HCT116 (cell line): ENCODE measurements around the gene SRRM1. TPM values are rescaled to one million over a fixed set of nuclear protein-coding genes. Genes with fewer than 3 reads are reported as not detected.
A peak's percentile ranks its signal among the peaks of the same experiment; 100 is the strongest.

ENCODE experiments used
- ATAC-seq: fragments of 200-7000 bp; cut with Tn5 transposase; 2 replicates; pipeline ENCODE4 v1.9.1; 2020; ENCODE audit warnings: mild to moderate bottlenecking, moderate library complexity
- BruUV-seq: library from RNA; stranded (reverse); fragments of 400-500 nt; replicated peaks from 2 replicates; lab custom pipeline; 2021; lab: Mats Ljungman, UMichigan
- CTCF ChIA-PET: fragments of 300-600 bp; sonication (Branson Sonifier 250); formaldehyde crosslinking; loops from one replicate; lab custom pipeline; 2021; ENCODE audit warnings: antibody characterized with exemption; lab: Charles Lee
- POLR2A ChIA-PET: fragments of 300-600, 350-600 bp; sonication (Branson Sonifier 250); formaldehyde crosslinking; loops from one replicate; lab custom pipeline; 2021; ENCODE audit warnings: antibody characterized with exemption; lab: Charles Lee
- RAD21 ChIA-PET, 2 experiments: fragments of 300-600 bp; sonication (Branson Sonifier 250); formaldehyde crosslinking; loops; one replicate each; lab custom pipeline; 2023; ENCODE audit warnings: low total read pairs in 2 of 2; ENCODE audit not compliant: uncharacterized antibody in 2 of 2, unreplicated experiment in 2 of 2, low non-redundant PET in 1 of 2; lab: Charles Lee
- DNase-seq: peaks from one replicate; pipeline ENCODE4 v3.0.0-alpha.2; 2010; ENCODE audit warnings: low read depth, low spot score
- H2AFZ ChIP-seq: fragments of 200-600 bp; shearing (Covaris generic), sonication (generic); 2 replicates; pipeline ENCODE4 v1.6.1; 2017; ENCODE audit warnings: low read depth, mixed run types, mixed read lengths, antibody characterized with exemption, low read length; ENCODE audit not compliant: poor library complexity, severe bottlenecking
- H3K27ac ChIP-seq: 2 replicates; pipeline ENCODE4 v1.5.1; 2012; ENCODE audit warnings: low read depth, low read length
- H3K27me3 ChIP-seq: fragments of 200-600 bp; sonication (generic); 2 replicates; pipeline ENCODE4 v1.6.1; 2016; ENCODE audit warnings: mixed run types, low read length, mixed read lengths; ENCODE audit not compliant: insufficient read depth
- H3K36me3 ChIP-seq, 2 experiments: fragments of 200-500 bp in 1 of 2; fragments of 200-600 bp in 1 of 2; sonication (Bioruptor generic) in 1 of 2; sonication (generic) in 1 of 2; 2 replicates each; pipeline versions ENCODE4 v1.5.1 to v1.6.1; 2014 to 2016; ENCODE audit warnings: low read length in 2 of 2, inconsistent platforms in 1 of 2, mixed read lengths in 1 of 2, mixed run types in 1 of 2; ENCODE audit not compliant: insufficient read depth in 2 of 2, control insufficient read depth in 1 of 2
- H3K4me1 ChIP-seq, 2 experiments: fragments of 200-600 bp in 1 of 2; sonication (generic) in 1 of 2; 2 replicates each; pipeline versions ENCODE4 v1.5.1 to v1.6.1; 2012 to 2017; ENCODE audit warnings: low read length in 2 of 2, inconsistent platforms in 1 of 2, mild to moderate bottlenecking in 1 of 2, mixed read lengths in 1 of 2, mixed run types in 1 of 2, moderate library complexity in 1 of 2; ENCODE audit not compliant: insufficient read depth in 2 of 2, control insufficient read depth in 1 of 2
- H3K4me2 ChIP-seq: fragments of 200-600 bp; sonication (generic); 2 replicates; pipeline ENCODE4 v1.6.1; 2017; ENCODE audit warnings: mixed run types, low read length, mixed read lengths
- H3K4me3 ChIP-seq, 2 experiments: fragments of 200-600 bp in 1 of 2; sonication (generic) in 1 of 2; replicated peaks in 1 of 2; 2 replicates each; pipeline ENCODE4 v1.5.1; 2011 to 2016; ENCODE audit warnings: low read length in 2 of 2, control low read depth in 1 of 2, low read depth in 1 of 2, mild to moderate bottlenecking in 1 of 2, mixed read lengths in 1 of 2, mixed run types in 1 of 2
- H3K79me2 ChIP-seq: fragments of 200-600 bp; sonication (generic); 2 replicates; pipeline ENCODE4 v1.6.1; 2017; ENCODE audit warnings: mild to moderate bottlenecking, mixed run types, low read length, moderate library complexity, mixed read lengths; ENCODE audit not compliant: insufficient read depth
- H3K9ac ChIP-seq: fragments of 200-600 bp; sonication (generic); 2 replicates; pipeline ENCODE4 v1.6.1; 2016; ENCODE audit warnings: low read length, mixed read lengths
- H3K9me2 ChIP-seq: fragments of 200-600 bp; sonication (generic), shearing (Covaris generic); 2 replicates; pipeline ENCODE4 v1.6.1; 2017; ENCODE audit warnings: mixed run types, mild to moderate bottlenecking, moderate library complexity; ENCODE audit not compliant: insufficient read depth
- H3K9me3 ChIP-seq, 2 experiments: fragments of 200-500 bp in 1 of 2; fragments of 200-600 bp in 1 of 2; sonication (Bioruptor generic) in 1 of 2; sonication (generic) in 1 of 2; 2 replicates each; pipeline ENCODE4 v1.6.1; 2014 to 2017; ENCODE audit warnings: low read length in 2 of 2, mixed read lengths in 2 of 2, inconsistent platforms in 1 of 2, low read depth in 1 of 2, mild to moderate bottlenecking in 1 of 2, mixed run types in 1 of 2, moderate library complexity in 1 of 2; ENCODE audit not compliant: control insufficient read depth in 1 of 2, insufficient read depth in 1 of 2
- H4K20me1 ChIP-seq: fragments of 200-600 bp; sonication (generic), shearing (Covaris generic); 2 replicates; pipeline ENCODE4 v1.6.1; 2017; ENCODE audit warnings: mixed run types, mild to moderate bottlenecking, moderate library complexity; ENCODE audit not compliant: insufficient read depth
- ATF3 ChIP-seq: IDR thresholded peaks from 2 replicates; pipeline ENCODE4 v1.6.1; 2012
- CTCF ChIP-seq, 3 experiments: fragments of 200-600 bp in 1 of 3; sonication (generic) in 1 of 3; IDR thresholded peaks in 2 of 3; conservative IDR thresholded peaks in 1 of 3; 2 replicates each; pipeline ENCODE4 v1.5.1; 2012 to 2017; ENCODE audit warnings: low read depth in 2 of 3, low read length in 2 of 3, antibody characterized with exemption in 1 of 3, borderline replicate concordance in 1 of 3, control low read depth in 1 of 3, mild to moderate bottlenecking in 1 of 3, mixed read lengths in 1 of 3, mixed run types in 1 of 3, moderate library complexity in 1 of 3; ENCODE audit not compliant: insufficient read depth in 1 of 3
- EGR1 ChIP-seq: IDR thresholded peaks from 2 replicates; pipeline ENCODE4 v1.6.1; 2012; ENCODE audit warnings: low read depth
- EZH2 ChIP-seq: fragments of 200-600 bp; sonication (generic); IDR thresholded peaks from 2 replicates; pipeline ENCODE4 v1.6.1; 2017; ENCODE audit warnings: antibody characterized with exemption, mixed run types
- EZH2phosphoT487 ChIP-seq: fragments of 200-600 bp; IDR thresholded peaks from 2 replicates; pipeline ENCODE4 v1.6.1; 2018; ENCODE audit warnings: antibody characterized with exemption, borderline replicate concordance
- FOSL1 ChIP-seq: IDR thresholded peaks from 2 replicates; pipeline ENCODE4 v1.6.1; 2012; ENCODE audit warnings: low read depth
- MAX ChIP-seq: IDR thresholded peaks from 2 replicates; pipeline ENCODE4 v1.6.1; 2012
- POLR2A ChIP-seq: IDR thresholded peaks from 2 replicates; pipeline ENCODE4 v1.7.0; 2011; ENCODE audit warnings: borderline replicate concordance; ENCODE audit not compliant: insufficient read depth, insufficient read length; ENCODE audit errors: extremely low read depth
- RAD21 ChIP-seq: IDR thresholded peaks from 2 replicates; pipeline ENCODE4 v1.6.1; 2012; ENCODE audit warnings: low read depth, mild to moderate bottlenecking
- REST ChIP-seq: IDR thresholded peaks from 2 replicates; pipeline ENCODE4 v1.6.1; 2012; ENCODE audit warnings: low read depth
- SIN3A ChIP-seq: IDR thresholded peaks from 2 replicates; pipeline ENCODE4 v1.6.1; 2012; ENCODE audit warnings: low read depth
- SP1 ChIP-seq: IDR thresholded peaks from 2 replicates; pipeline ENCODE4 v1.6.1; 2012; ENCODE audit warnings: low read depth
- SRF ChIP-seq: IDR thresholded peaks from 2 replicates; pipeline ENCODE4 v1.6.1; 2012; ENCODE audit warnings: low read depth
- TCF7L2 ChIP-seq: IDR thresholded peaks from 2 replicates; pipeline ENCODE4 v1.7.0; 2011; ENCODE audit warnings: borderline replicate concordance, inconsistent platforms; ENCODE audit not compliant: insufficient read depth, insufficient read length; ENCODE audit errors: extremely low read depth
- YY1 ChIP-seq: IDR thresholded peaks from 2 replicates; pipeline ENCODE4 v1.6.1; 2011; ENCODE audit warnings: low read length, low read depth, moderate library complexity, mild to moderate bottlenecking; ENCODE audit not compliant: insufficient replicate concordance; ENCODE audit errors: extremely low read depth
- ZFX ChIP-seq: fragments of 450-650 bp; IDR thresholded peaks from 2 replicates; pipeline ENCODE4 v1.6.1; 2017
- ZNF274 ChIP-seq: fragments of 200-500 bp; sonication (Bioruptor generic); IDR thresholded peaks from 2 replicates; pipeline ENCODE4 v1.6.1; 2014; ENCODE audit warnings: mild to moderate bottlenecking, low read depth, low read length, inconsistent platforms
- intact Hi-C: fragments of 100-400 bp; cut with micrococcal nuclease; formaldehyde crosslinking; loops from 2 replicates; pipeline ENCODE4 v1.10.0; 2022
- total RNA-seq: library from RNA; stranded (reverse); gene quantifications from one replicate; pipeline ENCODE4 v1.2.1, GENCODE V29; 2021; ENCODE audit not compliant: unreplicated experiment
- TF ChIP-seq, protein P1 (sequence below): IDR thresholded peaks from 2 replicates; pipeline ENCODE4 v1.6.1; 2011; ENCODE audit warnings: mild to moderate bottlenecking, low read length, moderate library complexity; ENCODE audit not compliant: insufficient replicate concordance; ENCODE audit errors: extremely low read depth

The SRRM1 gene
- total RNA-seq, 1 experiment from 2014 or later, result 184 TPM

DNA sequence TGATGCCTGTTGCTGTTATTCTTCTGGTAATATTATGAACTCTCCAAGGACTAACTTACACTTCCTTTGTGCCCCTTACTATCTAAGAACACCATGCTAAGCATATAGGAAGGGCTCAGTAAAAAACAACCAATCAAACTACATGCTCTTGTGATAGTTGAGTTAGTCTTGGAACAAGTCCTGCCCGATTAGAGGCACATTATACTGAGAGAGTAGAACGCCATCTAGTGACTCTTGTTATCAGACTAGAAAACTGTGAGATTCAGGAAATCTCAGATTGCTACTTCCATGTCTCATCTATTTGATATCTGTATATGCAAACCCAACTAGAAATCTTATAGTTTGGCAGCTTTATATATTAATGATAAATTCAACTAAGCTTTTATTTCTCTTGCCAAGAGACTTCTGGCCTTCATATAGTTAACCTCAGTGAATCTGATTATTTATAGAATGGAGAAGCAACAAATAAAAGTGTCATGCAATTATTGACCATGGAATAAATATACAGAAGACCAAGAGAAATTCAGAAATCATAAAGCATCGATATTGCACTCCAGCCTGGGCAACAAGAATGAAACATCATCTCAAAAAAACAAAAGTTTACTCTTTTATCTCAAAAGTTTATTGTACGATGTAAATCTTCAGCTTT, 7.8 kb upstream of the SRRM1 start:
- no peaks in the 10 kb centered on the region for H3K36me3 ChIP-seq
- H3K4me1 ChIP-seq, result peaks cover 5 to 8% of the 10 kb centered on the region in 2 experiments; a peak in 2 of 4 replicates
- DNase-seq, result peak; percentile 65
- H3K27ac ChIP-seq, result no peak overlapping the region
- no TSS peak for BruUV-seq
- ATAC-seq, result peak; percentile 97
- RAD21 ChIA-PET, result no interaction called here
- CTCF ChIA-PET, result interaction anchor here (1.1 to 1.9 kb wide), 3 partner anchors 199 to 436 kb away, joined by 3 to 4 read pairs (median 3); no protein-coding TSS in a partner anchor
- H3K4me2 ChIP-seq, result no peak overlapping the region
- H3K9me2 ChIP-seq, result no peaks in the 10 kb centered on the region
- H4K20me1 ChIP-seq, result no peaks in the 10 kb centered on the region
- H3K9ac ChIP-seq, result no peak overlapping the region
- peak overlapping the region; percentile 3 for H2AFZ ChIP-seq
- intact Hi-C loops, result loop anchor here (1.0 to 2.0 kb wide), 3 partner anchors 93 to 436 kb away; partner anchors contain the start of gene NIPAL3
- H3K79me2 ChIP-seq, result no peaks in the 10 kb centered on the region
- no peaks in the 10 kb centered on the region for H3K27me3 ChIP-seq
- POLR2A ChIA-PET, result no interaction called here
- no peak overlapping the region for H3K4me3 ChIP-seq
- no peak for TF ChIP-seq FOSL1
- no peak for TF ChIP-seq ATF3
- TF ChIP-seq SRF, result no peak
- no peak for TF ChIP-seq EGR1
- no peak for TF ChIP-seq EZH2
- no peak for TF ChIP-seq ZFX
- no peak for TF ChIP-seq MAX
- peak; percentile 90 for TF ChIP-seq RAD21
- TF ChIP-seq SP1, result 0 out of 2 replicates have a peak, but pooled peaks have one; percentile 10
- TF ChIP-seq TCF7L2, result no peak
- TF ChIP-seq ZNF274, result no peak
- no peak for TF ChIP-seq SIN3A
- no peak for TF ChIP-seq EZH2phosphoT487
- peak; percentile 67 to 84 (median 70) for TF ChIP-seq CTCF (IDR thresholded peaks at IDR 0.05 in 2 of 3, conservative IDR thresholded peaks at IDR 0.05 in 1 of 3; ENCODE audit: borderline replicate concordance in 1 of 3, insufficient read depth in 1 of 3, low read depth in 2 of 3, low read length in 2 of 3)
- TF ChIP-seq YY1, result no peak
- TF ChIP-seq POLR2A, result no peak
- TF ChIP-seq, protein P1, sequence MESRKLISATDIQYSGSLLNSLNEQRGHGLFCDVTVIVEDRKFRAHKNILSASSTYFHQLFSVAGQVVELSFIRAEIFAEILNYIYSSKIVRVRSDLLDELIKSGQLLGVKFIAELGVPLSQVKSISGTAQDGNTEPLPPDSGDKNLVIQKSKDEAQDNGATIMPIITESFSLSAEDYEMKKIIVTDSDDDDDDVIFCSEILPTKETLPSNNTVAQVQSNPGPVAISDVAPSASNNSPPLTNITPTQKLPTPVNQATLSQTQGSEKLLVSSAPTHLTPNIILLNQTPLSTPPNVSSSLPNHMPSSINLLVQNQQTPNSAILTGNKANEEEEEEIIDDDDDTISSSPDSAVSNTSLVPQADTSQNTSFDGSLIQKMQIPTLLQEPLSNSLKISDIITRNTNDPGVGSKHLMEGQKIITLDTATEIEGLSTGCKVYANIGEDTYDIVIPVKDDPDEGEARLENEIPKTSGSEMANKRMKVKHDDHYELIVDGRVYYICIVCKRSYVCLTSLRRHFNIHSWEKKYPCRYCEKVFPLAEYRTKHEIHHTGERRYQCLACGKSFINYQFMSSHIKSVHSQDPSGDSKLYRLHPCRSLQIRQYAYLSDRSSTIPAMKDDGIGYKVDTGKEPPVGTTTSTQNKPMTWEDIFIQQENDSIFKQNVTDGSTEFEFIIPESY, result no peak
- TF ChIP-seq REST, result no peak
- TF ChIP-seq, all 23 proteins: peak for 3
- no peaks in the 10 kb centered on the region for H3K9me3 ChIP-seq
